HG03064 (cell line): ENCODE measurements around the gene COA8.

ENCODE experiments used
- ATAC-seq: cut with Tn5 transposase; IDR thresholded peaks from one replicate; pipeline ENCODE4 v1.9.1; 2021; ENCODE audit warnings: low read depth; ENCODE audit not compliant: unreplicated experiment

COA8 gene

DNA sequence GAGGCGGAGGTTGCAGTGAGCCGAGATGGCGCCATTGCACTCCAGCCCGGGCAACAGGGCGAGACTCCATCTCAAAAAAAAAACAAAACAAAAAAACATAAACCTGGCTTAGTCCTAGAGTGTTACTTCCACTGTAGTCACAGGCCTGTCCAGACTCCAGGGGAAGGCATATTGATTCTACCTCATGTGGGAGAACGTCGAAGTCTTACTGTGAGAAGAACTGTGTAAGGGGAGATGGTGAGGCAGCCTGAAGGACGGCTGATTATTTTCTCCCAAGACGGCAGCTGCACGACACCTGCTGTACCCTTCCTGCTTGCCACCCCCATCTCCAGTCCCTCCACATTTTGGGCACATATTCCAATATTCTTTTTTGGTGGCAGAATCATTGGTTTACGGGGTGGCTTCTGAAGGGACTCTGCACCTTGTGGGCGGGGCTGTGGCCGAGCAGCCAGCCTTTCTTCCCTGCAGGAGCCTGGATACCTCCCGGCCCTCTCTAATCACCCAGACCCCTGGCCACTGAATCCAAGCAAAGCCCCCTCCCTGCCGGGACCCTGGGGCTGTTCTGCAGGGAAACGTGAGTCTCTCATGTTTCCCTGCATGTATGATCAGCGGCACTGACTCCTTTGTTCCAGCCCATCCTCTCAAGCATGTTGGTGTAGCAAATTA is 54.0 kb downstream of the COA8 start:
- no peak for ATAC-seq

DNA sequence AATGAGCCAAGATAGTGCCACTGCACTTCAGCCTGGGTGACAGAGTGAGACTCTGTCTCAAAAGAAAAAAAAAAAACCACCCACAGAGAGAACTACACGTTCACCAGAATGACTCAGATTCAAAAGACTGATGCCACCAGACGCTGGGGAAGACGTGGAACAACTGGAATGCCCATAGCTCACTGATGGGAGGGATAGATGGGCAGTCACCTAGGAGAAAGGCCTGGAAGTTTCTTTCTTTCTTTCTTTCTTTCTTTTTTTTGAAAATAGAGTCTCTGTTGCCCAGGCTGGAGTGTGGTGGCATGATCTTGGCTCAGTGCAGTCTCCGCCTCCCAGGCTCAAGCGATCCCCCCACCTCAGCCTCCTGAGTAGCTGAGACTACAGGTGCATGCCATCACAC is 56.3 kb downstream of the COA8 start:
- no peak for ATAC-seq

GRCh38 chr14:103621860-103622259 is 59.1 kb downstream of the COA8 start:
- ATAC-seq: no peak

DNA sequence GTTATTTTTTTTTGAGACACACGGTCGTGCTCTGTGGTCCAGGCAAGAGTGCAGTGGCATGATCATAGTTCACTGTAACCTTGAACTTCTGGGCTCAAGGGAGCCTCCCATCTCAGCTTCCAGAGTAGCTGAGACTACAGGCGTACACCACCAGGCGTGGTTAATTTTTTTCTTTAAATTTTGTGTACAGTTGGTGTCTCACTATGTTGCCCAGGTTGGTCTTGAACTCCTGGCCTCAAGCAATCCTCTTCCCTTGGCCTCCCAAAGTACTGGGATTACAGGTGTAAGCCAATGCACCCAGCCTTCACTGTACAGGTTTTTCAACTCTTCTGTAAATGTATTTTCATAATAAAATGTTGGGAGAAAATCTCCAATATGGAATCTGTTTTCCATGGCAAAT is 60.5 kb downstream of the COA8 start:
- ATAC-seq: no peak

DNA sequence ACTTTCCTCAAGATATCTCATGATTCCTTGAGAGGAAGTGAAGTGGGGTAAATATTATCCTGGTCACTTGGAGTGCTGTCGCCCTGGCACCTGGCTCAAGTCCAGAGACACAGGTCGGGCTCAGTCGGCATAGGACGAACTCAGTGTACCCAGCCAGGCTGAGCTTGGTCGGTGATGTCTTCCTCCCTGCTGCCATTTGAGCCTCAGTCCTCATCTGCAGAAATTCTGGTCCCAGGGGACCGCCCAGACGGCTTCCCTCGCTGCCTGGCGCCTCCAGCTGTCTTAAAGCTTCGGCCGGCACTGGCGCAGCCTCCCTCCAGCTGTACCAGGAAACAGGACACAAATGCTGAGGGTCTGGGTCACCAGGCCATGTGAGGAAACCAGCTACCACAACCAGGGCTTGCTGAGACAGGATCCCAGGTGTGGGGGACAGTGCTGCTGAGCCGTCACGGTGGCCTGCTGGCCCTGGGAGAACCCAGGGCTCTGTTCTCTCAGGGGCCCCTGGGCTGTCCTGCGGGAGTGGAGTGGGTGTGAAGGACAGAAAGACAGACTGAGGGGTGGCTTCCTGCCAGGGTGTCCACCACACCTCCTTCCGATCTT is 61.2 kb downstream of the COA8 start:
- no peak for ATAC-seq

DNA sequence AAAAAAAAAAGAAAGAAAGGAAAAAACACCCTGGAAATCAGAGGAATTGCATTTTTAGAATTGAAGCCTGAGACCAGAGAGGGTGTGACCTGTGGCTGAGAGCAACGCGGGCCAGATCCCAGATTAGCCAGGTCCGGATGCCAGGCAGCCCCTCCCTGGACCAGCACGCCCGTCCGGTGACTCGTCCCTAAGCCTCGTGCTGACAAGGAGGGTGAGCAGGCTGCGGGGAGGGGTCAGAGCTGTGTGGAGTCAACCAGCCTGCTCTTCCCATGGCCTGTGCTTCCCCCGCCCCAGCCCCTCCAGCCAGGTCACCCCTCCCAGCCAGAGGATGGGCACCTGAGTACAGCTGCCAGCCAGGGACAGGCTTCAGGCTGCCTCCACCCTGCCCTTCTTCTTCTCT is 62.1 kb downstream of the COA8 start:
- no peak for ATAC-seq

DNA sequence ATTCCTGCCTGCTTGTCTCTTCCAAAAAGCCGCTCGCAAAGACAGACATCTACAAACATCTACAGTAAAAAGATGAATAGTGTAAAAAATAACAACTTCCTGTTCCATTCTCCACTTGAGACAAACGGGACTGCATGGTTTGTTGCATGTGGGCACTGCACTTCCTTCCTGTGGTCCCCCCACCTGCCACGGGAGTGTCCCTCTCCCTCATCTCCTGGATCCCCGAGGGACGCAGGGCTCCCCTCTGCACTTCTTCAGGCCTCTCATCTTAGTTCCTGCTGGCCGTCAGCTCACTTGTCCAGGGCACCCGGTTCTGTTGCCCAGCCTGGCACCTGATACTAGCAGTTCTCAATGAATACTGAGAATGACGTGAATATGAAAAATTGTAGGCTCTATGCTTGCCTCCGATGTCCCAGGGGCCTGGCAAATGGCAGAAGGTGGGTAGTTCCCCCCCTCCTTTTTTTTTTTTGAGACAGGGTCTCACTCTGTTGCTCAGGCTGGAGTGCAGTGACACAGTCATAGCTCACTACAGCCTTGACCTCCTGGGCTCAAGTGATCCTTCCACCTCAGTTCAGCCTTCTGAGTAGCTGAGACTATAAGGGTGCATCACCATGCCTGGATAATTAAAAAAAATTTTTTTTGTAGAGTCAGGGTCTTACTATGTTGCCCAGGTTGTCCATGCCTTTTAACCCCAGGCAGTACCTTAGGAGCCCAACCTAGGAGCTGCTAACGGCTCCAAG is 62.8 kb downstream of the COA8 start:
- ATAC-seq: no peak

DNA sequence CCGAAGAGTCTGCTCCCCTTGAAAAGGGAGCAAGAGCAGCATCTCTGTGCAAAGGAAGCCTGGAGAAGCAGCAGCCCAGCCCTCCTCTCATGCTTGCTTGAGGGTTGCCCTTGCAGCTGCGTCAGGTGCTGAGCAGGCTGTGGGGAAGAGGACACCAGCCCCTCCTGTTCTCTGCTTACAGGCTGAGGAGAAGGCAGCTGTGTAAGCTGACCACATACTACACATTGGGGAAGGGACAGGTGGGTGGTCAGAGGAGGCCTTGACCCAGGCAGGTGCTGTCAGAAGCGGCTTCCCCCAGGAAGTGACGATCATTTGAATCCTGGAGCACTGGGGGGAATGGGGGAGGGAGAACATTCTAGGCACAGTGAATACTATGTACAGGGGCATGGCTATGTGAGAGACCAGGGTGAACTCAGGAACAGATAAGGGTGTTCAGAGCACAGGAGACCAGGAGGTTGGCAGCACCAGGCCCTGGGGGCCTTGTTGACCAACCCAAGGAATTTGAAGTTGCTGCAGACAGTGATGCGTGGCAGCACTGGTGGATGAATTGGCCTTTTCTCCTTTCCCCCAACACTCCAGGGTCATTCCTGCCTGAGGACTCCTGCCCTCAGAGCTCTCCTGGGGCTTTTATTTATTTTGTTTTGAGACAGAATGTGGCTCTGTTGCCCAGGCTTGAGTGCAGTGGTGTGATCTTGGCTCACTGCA is 63.5 kb downstream of the COA8 start:
- no peak for ATAC-seq

DNA sequence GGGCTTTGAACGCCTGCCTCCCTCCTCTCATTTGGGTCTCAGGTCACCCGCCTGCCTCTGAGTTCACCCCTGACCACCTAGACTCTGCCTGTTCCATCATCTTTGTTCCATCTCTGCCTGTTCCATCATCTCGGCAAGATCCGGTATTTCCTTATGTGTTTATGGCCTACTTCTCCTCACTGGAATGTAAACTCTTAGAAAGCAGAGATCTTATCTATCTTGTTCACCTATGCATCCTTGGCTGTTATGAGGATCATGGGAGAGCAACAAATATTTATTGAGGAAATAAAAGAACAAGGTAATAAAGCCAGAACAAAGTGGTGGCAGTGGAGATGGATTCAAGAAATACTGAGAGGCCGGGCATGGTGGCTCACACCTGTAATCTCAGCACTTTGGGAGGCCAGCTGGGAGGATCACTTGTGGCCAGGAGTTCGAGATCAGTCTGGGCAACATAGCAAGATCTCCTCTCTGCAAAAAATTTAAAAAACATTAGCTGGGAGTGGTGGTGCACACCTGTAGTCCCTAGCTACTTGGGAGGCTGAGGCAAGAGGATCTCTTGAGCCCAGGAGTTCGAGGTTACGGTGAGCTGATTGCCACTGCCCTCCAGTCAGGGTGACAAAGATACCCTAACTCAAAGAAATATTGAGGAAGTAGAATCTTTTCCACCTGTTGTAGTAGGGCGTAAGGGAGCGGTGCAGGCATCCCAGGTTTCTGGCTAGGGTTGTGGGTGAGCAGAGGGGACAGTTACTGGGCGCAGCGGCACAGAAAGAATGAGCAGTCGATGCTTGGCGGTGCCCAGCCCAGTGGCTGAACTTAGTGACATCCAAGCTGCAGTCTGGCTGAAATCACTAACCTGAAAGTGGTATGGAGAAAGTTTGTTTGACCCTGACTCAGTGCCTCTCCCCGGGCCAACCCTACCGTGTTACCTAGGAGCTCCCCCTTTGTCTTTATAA is 64.6 kb downstream of the COA8 start:
- ATAC-seq: no peak

DNA sequence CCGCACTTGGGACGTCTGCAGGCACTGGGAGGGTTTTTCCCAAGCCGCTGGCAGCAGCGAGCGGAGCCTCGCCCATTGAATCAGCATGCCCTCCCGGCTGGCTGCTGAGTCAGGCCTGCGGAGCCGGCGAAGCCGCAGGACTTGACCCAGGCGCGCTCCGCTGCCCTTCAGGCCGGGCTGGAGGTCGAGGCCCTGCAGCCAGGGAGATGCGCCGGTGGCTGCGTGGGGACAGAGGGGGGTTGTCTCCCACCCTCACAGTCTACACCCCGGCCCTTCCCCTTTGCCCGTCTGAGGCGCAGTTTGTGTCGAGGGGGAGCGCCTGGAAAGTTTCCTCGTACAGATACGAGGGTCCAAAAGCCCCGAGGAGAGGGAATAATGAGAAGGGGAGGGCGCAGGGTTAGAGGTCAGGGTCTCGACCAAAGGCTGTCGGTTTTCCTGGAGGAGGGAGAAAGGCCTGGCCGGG is 65.5 kb downstream of the COA8 start:
- no peak for ATAC-seq

GRCh38 chr14:103628684-103629502 is 66.1 kb downstream of the COA8 start, which contains the start of gene KLC1:
Gene KLC1 (plus strand): TSS chr14:103629211. CDS start chr14:103654565, 25,354 bp downstream.
- peak; percentile 46 for ATAC-seq

- ATAC-seq: peak; percentile 14
These were observed 66.9 kb downstream of the COA8 start for GRCh38 chr14:103629503-103630121.

DNA sequence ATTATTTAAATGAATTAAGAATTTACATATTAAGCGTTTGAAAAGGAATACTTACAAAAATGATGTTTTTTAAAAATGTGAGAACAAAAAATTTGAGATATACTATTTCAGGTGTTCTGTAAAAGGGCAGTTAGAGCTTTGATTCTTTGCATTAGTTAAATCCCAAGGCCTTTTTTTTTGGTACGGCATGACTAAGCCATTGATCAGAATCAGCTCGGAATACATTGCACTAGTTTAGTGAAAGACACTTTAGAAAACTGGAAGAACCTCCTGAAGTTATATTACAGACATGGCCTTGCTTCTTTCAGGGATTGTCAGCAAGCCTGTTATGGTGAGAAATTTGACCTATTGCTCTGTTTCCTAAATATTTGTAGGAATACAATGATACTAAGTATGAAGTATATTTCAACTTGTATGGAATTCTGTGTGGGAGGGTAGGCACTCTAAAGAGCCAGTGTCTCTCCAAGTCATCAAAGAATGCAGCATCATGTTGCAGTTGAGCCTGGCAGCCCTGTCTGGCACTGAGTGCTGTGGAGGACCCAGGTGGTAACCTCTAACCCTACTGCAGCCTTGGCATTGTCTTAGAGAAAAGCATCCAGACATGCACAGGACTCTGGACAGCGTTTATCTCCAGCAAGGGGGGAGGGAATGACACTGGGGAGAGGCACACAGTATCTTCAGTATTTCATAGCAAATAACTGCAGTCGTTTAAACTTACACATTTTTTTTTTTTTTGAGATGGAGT is 67.8 kb downstream of the COA8 start:
- ATAC-seq: no peak

DNA sequence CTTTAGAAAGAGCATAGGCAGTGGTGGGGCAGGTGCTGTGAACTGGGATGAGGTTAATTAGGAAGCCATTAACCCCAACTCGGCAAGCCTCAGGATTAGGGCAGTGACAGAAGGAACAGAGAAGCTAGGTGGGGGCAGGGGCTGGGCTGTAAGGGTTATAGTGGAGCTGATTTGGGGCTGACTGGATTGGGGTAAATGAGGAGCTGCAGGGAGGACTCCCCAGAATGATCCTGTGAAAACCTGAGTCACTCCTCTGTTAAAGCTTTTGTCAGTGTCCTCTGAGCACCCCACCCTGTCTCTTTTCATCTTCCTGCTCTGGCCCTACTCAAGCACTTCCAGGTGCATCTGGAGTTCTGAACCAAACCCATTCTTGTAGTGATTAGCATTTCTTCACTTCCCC is 70.6 kb downstream of the COA8 start:
- ATAC-seq: no peak

DNA sequence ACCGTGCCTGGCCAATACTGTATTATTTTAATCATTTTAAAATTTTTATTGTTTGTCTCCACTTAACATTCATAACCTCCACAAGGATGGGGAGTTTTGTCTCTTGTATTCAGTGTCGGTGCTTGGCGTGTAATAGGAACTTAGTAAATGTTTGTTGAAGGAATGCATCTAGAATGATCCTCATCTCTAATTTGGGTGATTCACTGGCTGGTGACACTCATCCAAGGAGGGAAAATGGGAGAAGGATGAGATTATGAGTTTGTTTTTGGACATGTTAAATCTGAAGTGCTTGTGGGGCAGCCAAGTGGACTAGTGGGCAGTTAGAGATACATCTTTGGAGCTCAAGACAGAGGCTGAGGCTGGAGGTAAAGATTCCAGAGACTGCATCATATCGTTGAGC is 71.4 kb downstream of the COA8 start:
- no peak for ATAC-seq

DNA sequence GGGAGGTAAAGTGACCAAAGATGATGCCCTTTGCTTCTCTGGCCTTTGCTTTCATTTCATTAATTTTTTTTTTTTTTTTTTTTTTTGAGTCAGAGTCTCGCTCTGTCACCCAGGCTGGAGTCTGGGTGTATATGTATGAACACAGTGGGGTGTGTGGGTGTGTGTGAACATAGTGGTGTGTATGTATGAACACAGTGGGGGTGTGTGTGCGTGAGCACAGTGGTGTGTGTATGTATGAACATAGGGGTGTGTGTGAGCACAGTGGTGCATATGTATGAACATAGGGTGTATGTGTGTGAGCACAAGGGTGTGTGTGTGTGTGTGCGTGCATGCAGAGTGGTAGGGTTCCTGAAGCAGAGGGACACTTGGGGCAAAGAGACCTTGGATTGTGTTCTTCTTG is 75.8 kb downstream of the COA8 start:
- ATAC-seq: no peak
